Measurements from ENCODE around the gene MAPKAPK2.
A peak's percentile ranks its signal among the peaks of the same experiment; 100 is the strongest.

Gene MAPKAPK2

GRCh38 chr1:206704226-206704625, 19.5 kb downstream of the MAPKAPK2 start (continued):
- TF ChIP-seq, protein P1, sequence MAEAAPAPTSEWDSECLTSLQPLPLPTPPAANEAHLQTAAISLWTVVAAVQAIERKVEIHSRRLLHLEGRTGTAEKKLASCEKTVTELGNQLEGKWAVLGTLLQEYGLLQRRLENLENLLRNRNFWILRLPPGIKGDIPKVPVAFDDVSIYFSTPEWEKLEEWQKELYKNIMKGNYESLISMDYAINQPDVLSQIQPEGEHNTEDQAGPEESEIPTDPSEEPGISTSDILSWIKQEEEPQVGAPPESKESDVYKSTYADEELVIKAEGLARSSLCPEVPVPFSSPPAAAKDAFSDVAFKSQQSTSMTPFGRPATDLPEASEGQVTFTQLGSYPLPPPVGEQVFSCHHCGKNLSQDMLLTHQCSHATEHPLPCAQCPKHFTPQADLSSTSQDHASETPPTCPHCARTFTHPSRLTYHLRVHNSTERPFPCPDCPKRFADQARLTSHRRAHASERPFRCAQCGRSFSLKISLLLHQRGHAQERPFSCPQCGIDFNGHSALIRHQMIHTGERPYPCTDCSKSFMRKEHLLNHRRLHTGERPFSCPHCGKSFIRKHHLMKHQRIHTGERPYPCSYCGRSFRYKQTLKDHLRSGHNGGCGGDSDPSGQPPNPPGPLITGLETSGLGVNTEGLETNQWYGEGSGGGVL (tag by site-specific recombination; IDR thresholded peaks at IDR 0.05) = no peak
- TF ChIP-seq ZBTB26 (tag by site-specific recombination; optimal IDR thresholded peaks at IDR 0.05) (no peak), ZBTB10 (tag by site-specific recombination; IDR thresholded peaks at IDR 0.05) (no peak), ZBTB8A (tag by site-specific recombination; IDR thresholded peaks at IDR 0.05) (no peak), ZSCAN30 (tag by site-specific recombination; IDR thresholded peaks at IDR 0.05) (no peak), ZNF518A (tag by site-specific recombination; conservative IDR thresholded peaks at IDR 0.05; ENCODE audit: low read depth) (no peak), ZNF501 (tag by site-specific recombination; IDR thresholded peaks at IDR 0.05) (no peak), ZNF48 (tag by site-specific recombination; IDR thresholded peaks at IDR 0.05) (no peak), ZNF768 (tag by site-specific recombination; IDR thresholded peaks at IDR 0.05) (no peak), SETDB1 (IDR thresholded peaks at IDR 0.05; ENCODE audit: insufficient read length, low read length) (no peak), ZNF148 (tag by site-specific recombination; IDR thresholded peaks at IDR 0.05; ENCODE audit: borderline replicate concordance) (no peak), ZBTB21 (tag by site-specific recombination; IDR thresholded peaks at IDR 0.05) (no peak)

- peaks cover 27% of the 10 kb centered on the region for H3K4me1 ChIP-seq (ENCODE audit: control insufficient read depth, insufficient read depth, low read length)
Observed at GRCh38 chr1:206705191-206705590, 20.5 kb downstream of the MAPKAPK2 start.

More at GRCh38 chr1:206705191-206705590, 20.5 kb downstream of the MAPKAPK2 start:
- POLR2A ChIA-PET = no interaction called here
- Histone ChIP-seq H3K27ac (ENCODE audit: extremely low read depth, low read depth, low read length) (no peak overlapping the region), H3K4me3 (ENCODE audit: low read depth, low read length) (no peak overlapping the region), H3K36me3 (ENCODE audit: control insufficient read depth in 2 of 2, insufficient read depth in 1 of 2, low read length in 2 of 2) (no peaks in the 10 kb centered on the region), H3K9me3 (ENCODE audit: control insufficient read depth, insufficient read depth, low read depth, low read length) (no peaks in the 10 kb centered on the region)
- TF ChIP-seq ZIC2 (tag by site-specific recombination; IDR thresholded peaks at IDR 0.05) = peak; percentile 66
- TF ChIP-seq, protein P2, sequence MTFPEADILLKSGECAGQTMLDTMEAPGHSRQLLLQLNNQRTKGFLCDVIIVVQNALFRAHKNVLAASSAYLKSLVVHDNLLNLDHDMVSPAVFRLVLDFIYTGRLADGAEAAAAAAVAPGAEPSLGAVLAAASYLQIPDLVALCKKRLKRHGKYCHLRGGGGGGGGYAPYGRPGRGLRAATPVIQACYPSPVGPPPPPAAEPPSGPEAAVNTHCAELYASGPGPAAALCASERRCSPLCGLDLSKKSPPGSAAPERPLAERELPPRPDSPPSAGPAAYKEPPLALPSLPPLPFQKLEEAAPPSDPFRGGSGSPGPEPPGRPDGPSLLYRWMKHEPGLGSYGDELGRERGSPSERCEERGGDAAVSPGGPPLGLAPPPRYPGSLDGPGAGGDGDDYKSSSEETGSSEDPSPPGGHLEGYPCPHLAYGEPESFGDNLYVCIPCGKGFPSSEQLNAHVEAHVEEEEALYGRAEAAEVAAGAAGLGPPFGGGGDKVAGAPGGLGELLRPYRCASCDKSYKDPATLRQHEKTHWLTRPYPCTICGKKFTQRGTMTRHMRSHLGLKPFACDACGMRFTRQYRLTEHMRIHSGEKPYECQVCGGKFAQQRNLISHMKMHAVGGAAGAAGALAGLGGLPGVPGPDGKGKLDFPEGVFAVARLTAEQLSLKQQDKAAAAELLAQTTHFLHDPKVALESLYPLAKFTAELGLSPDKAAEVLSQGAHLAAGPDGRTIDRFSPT (tag by site-specific recombination; IDR thresholded peaks at IDR 0.05) = no peak
- no peak for TF ChIP-seq ZNF664 (tag by site-specific recombination; IDR thresholded peaks at IDR 0.05)
- CTCF ChIA-PET = interaction anchor here (1.0 to 2.0 kb wide), 3 partner anchors 21 to 74 kb away, joined by 3 to 6 read pairs (median 3); no protein-coding TSS in a partner anchor

Data from HEK293 (cell line).